Ishikawa (cell line): ENCODE results near the gene AQP12A.

ENCODE experiments used
- CEBPB ChIP-seq: IDR thresholded peaks from 2 replicates; pipeline ENCODE4 v1.6.1; 2012
- EGR1 ChIP-seq: IDR thresholded peaks from 2 replicates; pipeline ENCODE4 v1.6.1; 2012
- EP300 ChIP-seq: IDR thresholded peaks from 2 replicates; pipeline ENCODE4 v1.6.1; 2012; ENCODE audit warnings: borderline replicate concordance
- RAD21 ChIP-seq: IDR thresholded peaks from 2 replicates; pipeline ENCODE4 v1.6.1; 2012; ENCODE audit warnings: low read depth
- REST ChIP-seq: IDR thresholded peaks from 2 replicates; pipeline ENCODE4 v1.6.1; 2012; ENCODE audit warnings: low read depth, mild to moderate bottlenecking
- TAF1 ChIP-seq: IDR thresholded peaks from 2 replicates; pipeline ENCODE4 v1.6.1; 2012; ENCODE audit warnings: low read depth, mild to moderate bottlenecking
- TEAD4 ChIP-seq: IDR thresholded peaks from 2 replicates; pipeline ENCODE4 v1.6.1; 2012
- USF1 ChIP-seq: IDR thresholded peaks from 2 replicates; pipeline ENCODE4 v1.6.1; 2012
- YY1 ChIP-seq: IDR thresholded peaks from 2 replicates; pipeline ENCODE4 v1.6.1; 2012; ENCODE audit warnings: low read depth
- ZBTB7A ChIP-seq: IDR thresholded peaks from 2 replicates; pipeline ENCODE4 v1.6.1; 2012; ENCODE audit warnings: low read depth
- TF ChIP-seq, protein P1 (sequence below): IDR thresholded peaks from 2 replicates; pipeline ENCODE4 v1.6.1; 2012

GRCh38 chr2:240746671-240747070 is 55.0 kb downstream of the AQP12A start:
- TF ChIP-seq REST (no peak), RAD21 (no peak), ZBTB7A (no peak), CEBPB (no peak), TAF1 (no peak), TEAD4 (no peak), YY1 (no peak), USF1 (no peak), EP300 (no peak), EGR1 (no peak)
- TF ChIP-seq, protein P1, sequence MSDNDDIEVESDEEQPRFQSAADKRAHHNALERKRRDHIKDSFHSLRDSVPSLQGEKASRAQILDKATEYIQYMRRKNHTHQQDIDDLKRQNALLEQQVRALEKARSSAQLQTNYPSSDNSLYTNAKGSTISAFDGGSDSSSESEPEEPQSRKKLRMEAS, result no peak
